OCI-LY1 (cell line): ENCODE data around the gene TBL1X.

ENCODE experiments used
- CTCF ChIP-seq: fragments of 200-600 bp; sonication (generic), shearing (Covaris generic); IDR thresholded peaks from 2 replicates; pipeline ENCODE4 v1.5.1; 2017; ENCODE audit warnings: mild to moderate bottlenecking, antibody characterized with exemption, low read length, moderate library complexity, mixed read lengths
- EZH2 ChIP-seq: fragments of 200-600 bp; sonication (generic), shearing (Covaris generic); IDR thresholded peaks from 2 replicates; pipeline ENCODE4 v1.8.0; 2017; ENCODE audit warnings: borderline replicate concordance, mixed run types, mild to moderate bottlenecking, antibody characterized with exemption, low read length, moderate library complexity, mixed read lengths

- TF ChIP-seq CTCF (no peak), EZH2 (no peak)
These were observed 243.2 kb downstream of the TBL1X start for GRCh38 chrX:9708086-9708485.
